NB4 (cell line): Measurements from ENCODE around the gene NOP56.

Source experiments
- CTCF ChIP-seq: IDR thresholded peaks from one replicate; pipeline ENCODE4 v1.5.1; 2012; ENCODE audit warnings: low read depth, low read length
- MYC ChIP-seq: IDR thresholded peaks from 2 replicates; pipeline ENCODE4 v1.6.1; 2011; ENCODE audit warnings: low read depth, low read length
- POLR2A ChIP-seq: IDR thresholded peaks from 2 replicates; pipeline ENCODE4 v1.6.1; 2011; ENCODE audit warnings: mild to moderate bottlenecking; ENCODE audit not compliant: insufficient read length; ENCODE audit errors: extremely low read depth

DNA sequence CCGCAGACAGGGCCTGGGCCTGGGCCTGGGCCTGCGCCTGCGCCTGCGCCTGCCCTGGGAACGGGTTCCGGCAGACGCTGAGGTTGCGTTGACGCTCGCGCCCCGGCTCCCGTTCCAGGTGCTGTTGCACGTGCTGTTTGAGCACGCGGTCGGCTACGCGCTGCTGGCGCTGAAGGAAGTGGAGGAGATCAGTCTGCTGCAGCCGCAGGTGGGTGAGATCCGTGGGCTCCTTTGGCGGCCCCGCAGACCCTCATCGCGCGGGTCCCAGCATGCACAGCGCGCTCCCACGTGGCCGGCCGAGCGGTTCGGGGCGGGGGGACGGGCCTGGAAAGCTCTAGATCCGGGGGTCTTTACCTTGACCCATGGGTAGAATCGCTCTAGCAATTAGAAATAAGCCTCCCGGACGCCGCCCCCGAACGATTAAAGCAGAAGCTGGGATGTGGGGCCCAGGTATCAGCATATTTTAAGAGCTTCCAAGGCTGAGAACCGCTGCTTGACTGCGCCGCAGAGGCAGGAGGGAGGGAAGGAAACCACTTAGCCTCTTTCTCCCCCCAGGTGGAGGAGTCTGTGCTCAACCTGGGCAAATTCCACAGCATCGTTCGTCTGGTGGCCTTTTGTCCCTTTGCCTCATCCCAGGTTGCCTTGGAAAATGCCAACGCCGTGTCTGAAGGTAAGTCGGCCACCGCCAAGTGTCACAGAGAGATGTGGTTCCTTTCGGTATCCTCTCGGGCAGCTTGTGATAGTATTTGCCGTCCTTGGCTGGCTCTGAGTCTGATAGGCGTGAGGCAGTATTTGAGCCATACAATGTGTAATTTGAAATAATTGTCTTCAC, 508 bp downstream of the NOP56 start:
- no peak for TF ChIP-seq POLR2A
- TF ChIP-seq CTCF: no peak
- TF ChIP-seq MYC: peak; percentile 79
